ENCODE measurements around the gene NRIP1.

Gene NRIP1

DNA sequence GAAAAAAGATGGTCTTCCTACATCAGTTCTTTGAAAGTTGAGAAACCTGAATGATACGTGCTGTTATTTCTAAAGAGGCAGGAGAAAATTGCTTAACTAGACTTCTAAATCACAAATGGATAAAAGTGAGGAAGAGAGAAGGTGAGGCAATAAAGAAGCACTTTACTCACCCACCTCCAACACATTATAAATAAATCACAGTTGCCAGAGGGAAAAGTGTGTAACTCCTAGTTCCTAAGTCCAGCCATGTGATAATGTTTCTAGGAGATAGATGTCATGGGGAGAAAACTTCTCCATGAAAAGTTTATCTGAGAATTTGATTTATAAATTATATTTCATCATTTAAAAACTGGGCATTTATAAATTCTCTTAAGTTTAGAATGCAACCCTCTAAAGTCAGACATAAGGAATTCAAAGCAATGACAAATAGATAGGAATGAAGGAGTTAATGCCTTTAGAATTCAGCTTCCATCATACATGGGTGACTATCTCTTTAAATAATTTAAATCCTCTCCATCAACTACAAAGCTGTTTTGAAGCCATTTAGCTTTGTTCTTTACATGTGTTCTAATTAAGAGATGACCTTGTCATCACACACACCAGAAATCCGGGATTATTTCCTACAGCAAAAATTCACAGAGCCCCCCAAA is 60.0 kb downstream of the NRIP1 start:
- no peak for DNase-seq

DNA sequence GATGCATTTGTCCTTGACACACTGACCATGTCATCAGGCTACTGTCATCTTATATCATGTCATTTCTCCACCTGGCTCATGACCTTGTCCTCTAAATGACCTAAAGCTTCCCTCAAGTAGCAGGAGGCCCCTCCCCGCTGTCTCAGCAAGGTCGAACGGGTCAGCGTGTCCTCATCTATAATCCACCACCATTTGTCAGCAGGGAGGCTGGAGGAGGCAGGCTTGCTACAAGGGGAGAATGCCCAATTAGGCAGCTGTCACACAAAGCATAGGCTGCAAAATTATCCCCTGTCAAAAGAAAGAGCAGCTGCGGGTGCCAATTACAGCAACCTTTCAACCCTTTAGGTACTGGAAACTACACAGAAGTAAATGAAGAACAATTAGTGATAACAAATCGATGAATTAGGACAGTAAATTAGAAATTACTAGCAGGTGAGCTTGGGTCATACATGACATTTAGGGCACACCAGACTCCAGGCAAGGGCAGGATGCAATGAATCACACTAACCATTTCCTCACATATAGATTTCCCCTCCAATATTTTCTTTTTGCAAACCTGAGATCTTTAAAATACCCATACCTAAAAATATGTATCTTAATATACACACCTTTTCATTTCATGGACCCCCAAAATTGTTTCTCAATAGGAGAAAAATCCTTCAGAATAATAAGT is 61.2 kb downstream of the NRIP1 start:
- no peak for DNase-seq

DNA sequence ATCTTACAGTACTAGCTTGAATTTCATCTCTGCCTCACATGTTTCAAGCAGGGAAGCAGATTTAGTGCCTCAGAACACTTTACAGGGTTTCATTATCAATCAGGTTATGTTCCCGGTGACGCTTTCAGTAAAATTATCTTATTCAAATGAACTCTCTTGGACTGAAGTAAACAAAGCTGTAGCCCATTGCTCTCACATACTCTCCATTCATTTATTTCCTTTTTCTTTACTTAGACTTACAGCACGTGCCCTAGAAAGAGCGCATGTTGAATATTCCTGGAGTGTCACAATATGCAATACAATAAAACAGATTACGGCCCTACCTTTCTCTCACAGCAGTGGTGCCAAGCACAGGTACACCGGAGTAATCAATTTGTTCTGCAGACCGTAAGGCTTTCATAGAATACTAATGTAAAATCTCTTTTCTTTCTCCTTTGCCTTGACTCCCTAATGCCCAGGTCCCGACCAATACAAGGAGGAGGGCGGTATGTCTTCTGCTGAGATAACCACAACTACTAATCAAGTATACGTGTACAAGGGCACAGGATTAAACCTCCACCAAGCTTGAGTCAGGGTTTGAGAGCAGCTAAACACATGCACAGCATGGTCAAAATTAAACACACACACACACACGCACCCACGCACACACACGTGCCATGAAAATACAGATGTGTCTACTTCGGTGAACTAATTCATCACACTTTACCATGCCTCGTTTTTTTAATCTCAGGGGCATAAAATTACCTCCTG is 62.8 kb downstream of the NRIP1 start:
- DNase-seq, result no peak

DNA sequence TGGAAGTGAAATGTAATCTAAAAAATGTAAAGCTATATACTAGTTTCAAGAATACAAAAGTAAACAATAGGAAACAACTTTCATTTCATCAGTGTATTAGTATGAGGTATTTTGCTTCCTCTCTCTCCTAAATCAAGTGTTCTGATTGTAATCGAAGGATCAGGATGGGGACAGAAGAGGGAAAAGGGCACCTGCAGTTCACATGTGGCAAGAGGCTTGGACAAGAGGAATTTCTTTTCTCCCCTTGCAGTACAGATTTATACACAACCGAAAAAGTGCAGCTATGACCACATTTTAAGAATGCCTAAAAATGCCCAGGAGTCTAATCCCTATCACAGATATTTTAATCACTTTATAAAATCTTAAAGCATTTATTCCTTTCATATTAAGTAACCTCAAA is 63.7 kb downstream of the NRIP1 start:
- DNase-seq, result no peak

DNA sequence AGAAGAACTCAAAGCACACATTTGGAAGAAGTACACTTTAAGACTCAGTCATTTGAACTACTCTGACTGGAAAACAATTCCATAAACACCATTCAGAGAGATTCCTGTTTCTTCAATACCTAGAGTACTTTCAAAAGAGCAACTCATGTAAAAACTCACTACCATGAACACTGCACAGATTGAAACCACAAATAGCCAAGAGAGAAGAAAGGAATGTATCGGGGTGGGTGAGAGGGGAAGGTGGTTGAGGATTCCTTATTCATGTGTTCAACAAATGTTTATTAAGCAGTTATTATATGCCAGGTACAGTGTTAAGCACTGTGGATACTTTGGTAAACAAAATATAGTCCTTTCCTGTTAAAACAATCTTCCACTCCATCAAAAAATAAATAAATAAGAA is 64.7 kb downstream of the NRIP1 start:
- no peak for DNase-seq

DNA sequence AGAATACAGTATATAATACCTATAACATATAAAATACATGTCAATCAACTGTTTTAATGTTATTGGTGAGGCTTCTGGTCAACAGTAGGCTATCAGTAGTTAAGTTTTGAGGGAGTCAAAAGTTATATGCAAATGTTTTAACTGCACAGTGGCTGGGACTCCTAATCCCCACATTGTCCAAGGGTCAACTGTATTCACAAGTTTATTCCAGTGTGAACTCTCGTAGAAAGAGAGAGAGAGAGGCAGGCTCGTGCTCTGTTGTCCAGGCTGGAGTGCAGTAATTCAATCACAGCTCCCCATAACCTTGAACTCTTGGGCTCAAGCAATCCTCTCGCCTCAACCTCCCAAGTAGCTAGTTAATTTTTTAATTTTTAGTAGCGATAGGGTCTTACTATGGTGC is 66.0 kb downstream of the NRIP1 start:
- no peak for DNase-seq

DNA sequence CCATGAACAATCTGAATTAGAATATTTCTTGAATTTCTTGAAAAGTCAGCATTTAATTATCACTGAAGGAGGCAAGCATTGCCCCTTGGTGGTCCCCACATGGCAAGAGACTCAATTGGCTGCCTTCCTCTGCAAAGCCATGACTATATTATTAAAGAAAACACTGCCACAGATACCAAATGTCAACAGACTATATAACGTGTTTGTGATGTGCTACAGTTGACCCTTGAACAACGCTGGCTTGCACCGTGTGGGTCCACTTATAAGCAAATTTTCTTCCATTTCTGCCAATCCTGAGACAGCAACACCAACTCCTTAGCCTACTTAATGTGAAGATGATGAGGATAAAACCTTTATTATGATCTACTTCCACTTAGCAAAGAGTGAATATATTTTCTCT is 66.5 kb downstream of the NRIP1 start:
- no peak for DNase-seq

DNA sequence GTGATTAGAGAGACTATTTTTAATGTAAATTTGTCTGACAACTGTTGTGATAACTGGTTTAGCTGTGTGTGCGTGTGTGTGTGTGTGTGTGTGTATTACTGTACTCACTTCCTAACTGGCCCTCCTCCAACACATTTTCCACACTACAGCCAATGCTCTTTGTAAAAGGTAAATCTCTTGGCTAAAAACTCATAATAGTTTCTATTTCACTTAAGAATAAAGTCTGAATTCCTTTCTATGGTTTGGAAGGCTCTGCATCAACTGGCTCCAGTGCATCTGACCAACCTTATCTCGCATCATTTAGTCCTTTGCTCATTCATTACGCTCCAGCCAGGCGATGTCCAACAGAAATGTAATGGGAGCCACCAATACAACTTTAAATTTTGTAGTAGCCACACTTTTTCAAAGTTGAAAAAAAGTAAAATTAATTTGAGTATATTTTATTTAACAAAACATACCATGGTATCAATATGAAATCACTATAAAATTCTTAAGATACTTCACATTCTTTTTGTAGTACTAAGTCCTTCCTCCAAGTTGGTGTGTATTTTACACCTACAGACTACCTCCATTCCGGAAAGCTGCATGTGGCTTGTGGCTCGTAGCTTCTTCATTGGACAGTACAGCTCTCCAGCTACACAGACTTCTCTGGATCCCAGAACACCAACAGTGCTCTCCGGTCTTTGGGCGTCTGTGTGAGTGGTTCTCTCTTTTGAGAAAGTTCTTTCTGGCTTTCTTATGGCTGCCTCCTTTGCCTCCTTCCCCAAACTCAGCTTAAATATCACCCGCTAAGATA is 68.9 kb downstream of the NRIP1 start:
- no peak for DNase-seq

DNA sequence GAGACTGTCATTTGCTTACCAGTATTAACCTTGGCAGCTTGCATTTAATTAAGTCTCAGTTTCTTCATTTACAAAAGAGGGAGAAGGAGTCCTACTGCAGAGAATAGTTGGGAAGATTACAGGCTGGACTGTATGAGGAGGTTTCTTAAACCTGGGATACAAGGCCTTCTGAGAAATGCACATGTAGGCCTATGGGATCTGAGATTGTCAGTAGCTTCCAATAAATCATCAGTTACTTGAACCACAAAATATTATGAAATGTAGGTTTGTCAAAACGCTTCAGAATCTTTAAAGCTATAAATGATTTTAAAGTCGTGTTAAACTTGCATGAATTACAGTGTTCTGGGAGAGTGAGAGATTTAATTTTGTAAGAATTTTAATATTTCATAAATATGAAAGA is 69.6 kb downstream of the NRIP1 start:
- no peak for DNase-seq

DNA sequence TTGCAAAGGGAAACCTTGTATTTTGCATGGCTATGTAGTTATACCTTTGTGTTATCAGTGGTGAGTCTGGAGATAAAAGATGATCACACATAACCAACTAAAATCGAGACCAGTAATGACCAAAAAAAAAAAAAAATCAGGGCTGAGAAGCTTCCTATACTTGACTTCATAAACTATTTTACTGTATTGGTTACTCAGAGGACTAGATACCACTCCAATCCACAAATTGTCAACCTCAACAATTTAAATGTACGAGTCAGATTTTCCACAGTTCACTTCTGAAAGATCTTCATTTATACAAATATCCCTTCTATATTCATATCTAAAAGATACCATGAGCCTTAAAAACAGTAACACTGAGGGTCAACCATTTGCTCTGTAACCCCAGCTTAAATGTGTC is 71.7 kb downstream of the NRIP1 start:
- no peak for DNase-seq

DNA sequence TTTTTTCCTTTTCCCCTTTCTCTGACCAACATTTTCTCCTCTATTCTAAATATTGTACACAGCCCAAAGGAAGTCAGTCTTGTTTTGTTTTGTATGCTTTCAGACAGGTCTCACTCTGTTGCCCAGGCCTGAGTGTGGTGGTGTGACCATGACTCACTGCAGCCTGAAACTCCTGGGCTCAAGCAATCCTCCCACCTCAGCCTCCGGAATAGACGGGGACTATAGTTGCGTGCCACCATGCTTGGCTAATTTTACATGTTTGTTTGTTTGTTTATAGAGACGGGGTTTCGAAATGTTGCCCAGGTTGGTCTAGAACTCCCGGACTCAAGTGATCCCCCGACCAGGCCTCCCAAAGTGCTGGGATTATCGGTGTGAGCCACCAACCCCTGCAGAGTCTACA is 72.8 kb downstream of the NRIP1 start:
- DNase-seq, result peak; percentile 22 to 47 (median 39)

DNA sequence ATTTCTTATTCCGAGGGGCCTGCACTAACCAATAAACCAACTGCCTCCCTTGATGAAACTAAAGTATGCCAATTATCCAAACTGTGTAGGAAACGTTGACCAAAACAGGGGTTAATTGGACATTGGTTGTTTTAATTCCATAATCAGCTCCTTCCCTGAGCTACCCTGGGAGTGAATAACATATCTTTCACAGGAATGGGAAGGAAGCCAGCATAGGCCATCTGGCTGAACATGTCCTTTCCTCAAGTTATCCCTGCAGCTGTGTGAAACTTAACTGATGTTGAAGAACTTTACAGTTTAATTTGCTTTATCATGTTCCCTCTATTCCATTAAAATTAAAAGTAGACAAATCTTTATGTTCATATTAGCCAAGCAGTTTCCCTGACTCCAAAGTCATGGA is 75.4 kb downstream of the NRIP1 start:
- no peak for DNase-seq

DNA sequence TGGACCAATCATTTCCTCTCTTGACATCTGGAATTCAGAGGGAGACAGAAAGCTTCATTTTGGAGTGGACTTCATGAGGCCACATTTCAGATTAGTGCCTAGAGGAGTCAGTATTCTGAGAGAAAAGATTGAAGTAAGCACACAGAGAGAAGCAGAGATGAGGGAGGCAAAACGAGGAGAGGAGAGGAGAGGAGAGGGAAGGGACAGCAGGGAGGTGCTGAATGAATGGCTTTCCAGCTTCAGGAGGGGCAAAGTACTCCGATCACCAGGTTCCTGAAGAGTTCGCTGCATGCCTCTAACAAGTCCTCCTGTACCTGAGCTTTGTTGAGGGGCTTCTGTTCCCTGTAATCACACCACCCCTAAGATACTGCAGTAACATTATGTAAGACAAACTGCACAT is 76.0 kb downstream of the NRIP1 start:
- DNase-seq, result no peak

DNA sequence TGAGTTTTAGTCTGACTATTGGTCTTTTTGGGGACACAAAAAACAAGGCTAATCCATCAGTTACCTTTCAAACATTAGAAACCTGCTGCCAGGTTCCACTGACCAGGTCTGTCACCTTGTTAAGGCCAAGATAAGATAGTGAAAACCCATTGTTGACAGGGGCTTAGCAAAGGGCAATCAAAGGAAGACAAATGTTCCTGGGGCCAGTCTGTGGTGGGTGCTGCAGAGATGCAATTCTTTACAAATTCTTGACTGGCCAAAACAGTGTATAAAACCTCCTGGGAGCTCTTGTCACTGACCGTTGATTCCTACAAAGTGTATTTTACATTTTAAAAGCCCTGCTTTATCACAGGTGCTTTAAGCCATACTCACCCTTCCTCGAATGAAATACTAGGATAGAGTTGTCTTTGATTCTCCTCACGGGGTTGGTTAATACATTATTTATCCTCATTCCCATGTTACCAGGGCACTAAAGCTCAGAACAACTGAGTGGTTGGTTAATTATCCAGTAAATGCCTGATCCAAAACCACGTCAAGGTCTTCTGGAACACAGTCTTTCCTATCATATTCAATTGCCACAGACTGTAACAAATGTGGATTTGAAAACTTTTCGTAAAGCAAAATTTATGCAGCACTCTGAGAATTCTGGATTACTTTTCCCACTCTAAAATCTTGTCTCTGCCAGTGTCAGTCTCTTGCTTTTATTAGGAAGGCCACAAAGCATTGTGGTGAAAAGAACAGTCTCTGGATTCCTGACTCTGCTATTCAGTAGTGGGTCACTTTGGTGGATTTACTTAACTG is 77.2 kb downstream of the NRIP1 start:
- no peak for DNase-seq

DNA sequence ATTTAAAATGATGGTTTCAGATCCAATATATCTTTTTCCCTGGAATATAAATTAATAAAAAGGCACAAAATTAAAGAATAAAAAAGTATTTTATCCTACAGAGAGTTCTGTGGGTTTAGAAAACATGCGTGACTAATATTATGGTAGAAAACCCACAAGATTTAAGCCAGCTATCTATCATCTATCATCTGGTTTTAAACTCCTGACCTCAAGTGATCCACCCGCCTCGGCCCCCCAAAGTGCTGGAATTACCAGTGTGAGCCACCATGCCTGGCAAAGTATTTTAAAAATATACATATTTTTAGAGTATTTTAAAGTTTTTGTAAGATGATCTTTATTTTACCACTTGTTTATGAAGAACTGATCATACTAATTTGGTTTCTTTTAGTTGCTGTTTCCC is 79.5 kb downstream of the NRIP1 start:
- no peak for DNase-seq

DNA sequence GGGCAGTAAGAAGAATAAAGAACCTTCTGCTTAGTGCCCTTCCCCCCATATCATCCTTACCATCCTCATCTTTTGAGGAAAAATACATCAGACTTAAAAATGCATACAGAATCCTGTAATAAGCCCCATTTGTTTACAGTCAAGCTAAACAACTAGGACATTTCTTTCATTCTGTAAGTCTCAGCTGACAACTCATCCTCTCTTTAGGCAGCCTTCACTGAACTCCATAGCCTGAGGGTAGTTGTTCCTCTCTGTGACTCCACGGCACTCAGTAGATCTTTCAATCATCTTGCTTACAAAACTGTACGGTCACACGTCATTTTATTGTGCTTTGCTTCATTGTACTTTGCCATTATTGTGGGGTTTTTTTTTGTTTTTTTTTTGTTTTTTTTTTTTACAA is 82.5 kb downstream of the NRIP1 start:
- DNase-seq, result no peak

DNA sequence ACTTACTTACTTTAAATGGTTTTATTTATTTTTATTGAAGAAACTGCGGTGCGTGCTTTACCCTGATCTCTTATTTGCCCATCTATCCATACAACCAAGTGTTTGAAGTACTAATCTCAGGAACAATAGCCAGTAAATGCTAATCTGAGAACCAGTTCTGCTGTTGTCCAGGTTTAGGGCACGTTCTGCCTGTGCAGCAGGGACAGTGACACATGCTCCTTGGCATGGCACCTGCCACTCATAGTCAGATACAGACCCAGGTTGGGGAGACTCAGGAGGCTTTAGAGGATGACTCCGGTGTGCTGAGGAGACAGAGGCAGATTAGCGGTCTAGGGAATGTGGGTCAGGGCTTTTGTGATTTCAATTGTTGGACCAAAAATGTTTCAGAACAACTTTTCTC is 83.6 kb downstream of the NRIP1 start:
- DNase-seq, result no peak

DNA sequence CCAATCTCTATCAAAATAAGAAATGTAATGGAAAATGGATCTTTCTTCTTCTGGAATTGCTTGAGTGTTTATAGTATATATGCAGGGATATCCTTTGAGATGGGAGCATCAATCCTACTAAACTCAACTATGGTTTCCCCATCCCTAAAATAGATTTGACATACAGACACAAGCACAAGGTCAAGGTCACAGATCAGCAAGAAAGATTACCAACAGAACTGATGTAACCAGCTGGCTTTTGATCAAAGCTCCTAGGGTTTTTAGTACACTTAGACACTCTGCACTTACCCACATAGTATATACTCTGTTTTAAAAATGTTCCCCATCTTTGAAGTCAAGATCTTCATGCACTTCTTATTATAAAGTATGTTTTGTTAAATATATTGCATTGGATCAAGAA is 85.5 kb downstream of the NRIP1 start:
- no peak for DNase-seq

DNA sequence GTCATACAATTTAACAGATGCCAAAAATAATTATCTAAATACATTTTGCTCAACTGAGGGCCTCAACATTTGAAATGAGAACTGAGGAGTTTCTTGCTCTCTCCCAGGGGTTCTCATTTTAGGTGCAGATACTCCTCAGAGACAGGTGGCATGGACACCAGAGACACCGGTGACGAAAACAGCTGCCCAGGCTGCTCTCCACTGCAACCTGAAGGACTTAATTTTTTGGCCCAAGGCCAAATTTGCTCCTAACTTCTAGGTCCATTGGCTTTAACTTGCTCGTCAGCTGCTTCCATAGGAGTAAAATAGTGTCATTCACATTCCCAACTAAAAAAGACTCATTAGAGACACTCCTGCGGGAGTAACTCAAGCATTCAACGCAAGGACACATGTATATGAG is 87.0 kb downstream of the NRIP1 start:
- peak in 1 of 3 donors; percentile 2 for DNase-seq

DNA sequence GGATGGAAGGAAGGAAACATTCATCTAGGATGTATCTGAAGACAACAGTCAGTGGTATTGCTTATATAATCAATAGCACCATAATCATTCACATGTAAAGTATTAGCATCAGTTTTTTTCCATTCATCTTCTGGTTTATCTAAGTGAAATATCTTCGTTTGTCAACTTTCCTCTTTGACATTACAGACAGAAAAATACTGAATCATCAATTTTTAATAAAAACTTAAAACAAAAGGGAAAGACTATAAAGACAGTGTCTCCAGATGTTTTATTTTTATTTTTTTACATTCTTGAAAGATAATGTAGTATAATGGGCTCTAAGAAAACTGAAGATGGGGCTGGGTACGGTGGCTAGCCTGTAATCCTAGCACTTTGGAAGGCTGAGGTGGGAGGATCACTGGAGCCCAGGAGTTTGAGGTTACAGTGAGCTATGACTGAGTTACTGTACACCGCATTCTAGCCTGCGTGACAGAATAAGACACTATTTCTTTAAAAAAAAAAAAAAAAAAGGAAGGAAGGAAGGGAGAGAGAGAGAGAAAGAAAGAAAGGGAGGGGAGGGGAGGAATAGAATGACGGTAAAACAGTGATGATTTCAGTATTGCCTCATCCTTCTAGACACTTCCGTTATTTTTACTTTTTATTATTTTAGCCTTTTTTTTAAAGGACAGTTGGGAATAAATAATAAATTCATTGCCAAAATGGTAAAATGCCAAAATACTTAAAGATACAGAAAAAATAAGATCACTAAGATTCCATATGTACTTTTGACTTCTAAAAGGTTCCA is 89.5 kb downstream of the NRIP1 start:
- DNase-seq, result no peak

DNA sequence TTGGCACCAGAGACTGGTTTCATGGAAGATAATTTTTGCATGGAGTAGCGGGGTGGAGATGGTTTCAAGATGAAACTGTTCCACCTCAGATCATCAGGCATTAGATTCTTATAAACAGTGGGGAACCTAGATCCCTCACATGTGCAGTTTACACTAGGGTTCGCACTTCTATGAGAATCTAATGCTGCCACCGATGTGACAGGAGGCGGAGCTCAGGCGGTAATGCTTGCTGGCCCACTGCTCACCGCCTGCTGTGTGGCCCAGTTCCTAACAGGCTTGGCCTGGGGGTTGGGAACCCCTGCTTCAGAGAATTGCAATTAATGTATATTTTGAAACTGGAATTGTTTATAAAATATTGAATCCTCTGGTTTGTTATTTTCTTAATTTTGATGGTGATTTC is 92.1 kb downstream of the NRIP1 start:
- no peak for DNase-seq

DNA sequence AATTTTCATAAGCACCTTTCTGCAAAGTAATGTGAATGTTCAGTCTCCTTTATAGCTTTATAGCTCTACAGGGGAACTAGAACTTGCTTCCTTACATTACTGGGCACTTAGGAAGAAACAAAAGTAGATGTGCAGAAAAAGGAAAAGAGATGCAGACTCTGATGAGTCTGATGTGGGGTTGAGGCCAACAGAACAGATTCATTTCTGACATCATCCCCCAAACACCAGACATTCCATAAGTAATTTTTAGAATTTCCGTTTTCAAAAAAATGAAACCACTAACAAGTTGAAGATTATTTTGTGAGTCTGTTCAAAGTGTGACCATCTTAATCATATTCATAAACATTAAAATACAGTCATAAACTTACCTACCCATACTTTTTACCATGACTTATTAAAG is 96.0 kb downstream of the NRIP1 start:
- DNase-seq, result no peak

Measured in suppressor macrophage treated with lipopolysaccharide for 1 hour (primary cell).